ENCODE measurements around the gene CDK15. TPM values are rescaled to one million over a fixed set of nuclear protein-coding genes. Genes with fewer than 3 reads are reported as not detected.
"Not testable (repeated sequence)": the region's sequence is repeated elsewhere in the genome, so short reads cannot be mapped to it uniquely, and the experiment has no call there.

The CDK15 gene
- total and polyA plus RNA-seq, 3 experiments from 2014 or later = not detected

DNA sequence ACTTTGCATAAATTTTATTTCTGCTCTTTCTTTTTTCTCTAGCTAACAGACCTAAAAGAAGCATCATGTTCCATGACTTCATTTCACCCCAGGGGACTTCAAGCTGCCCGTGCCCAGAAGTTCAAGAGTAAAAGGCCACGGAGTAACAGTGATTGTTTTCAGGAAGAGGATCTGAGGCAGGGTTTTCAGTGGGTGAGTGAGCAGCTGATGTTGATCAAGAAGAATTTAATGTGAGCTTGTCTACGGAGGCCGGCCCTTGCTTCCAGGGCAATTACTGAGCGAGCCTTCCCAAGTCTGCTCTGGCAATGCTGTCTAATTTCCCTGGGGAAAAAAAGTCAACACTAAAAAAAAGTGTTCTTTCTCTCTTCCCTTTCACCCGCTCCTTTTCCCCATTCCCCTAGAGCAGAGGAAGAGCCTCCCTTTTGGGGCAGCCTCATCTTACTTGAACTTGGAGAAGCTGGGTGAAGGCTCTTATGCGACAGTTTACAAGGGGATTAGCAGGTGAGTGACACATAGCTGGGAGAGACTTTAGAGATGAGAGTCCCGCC is 1.2 kb downstream of the CDK15 start:
- Histone ChIP-seq H3K27ac (ENCODE audit: low read depth, low read length) (no peak overlapping the region), H3K36me3 (ENCODE audit: insufficient read depth, low read length) (no peaks in the 10 kb centered on the region), H3K4me3 (ENCODE audit: low read length) (no peak overlapping the region), H3K27me3 (ENCODE audit: insufficient read depth, low read length, poor library complexity, severe bottlenecking) (no peaks in the 10 kb centered on the region), H3K4me1 (ENCODE audit: insufficient read depth, low read length) (no peaks in the 10 kb centered on the region), H3K9me3 (ENCODE audit: low read length) (no peaks in the 10 kb centered on the region)
- ChIA-PET POLR2A (no interaction called here), CTCF (no interaction called here)
- Mint-ChIP-seq H3K4me3 (no peak overlapping the region), H3K27ac (peak overlapping the region in 1 of 8 donors; percentile 29), H3K4me1 (no peaks in the 10 kb centered on the region), H3K9me3 (no peaks in the 10 kb centered on the region), H3K36me3 (no peaks in the 10 kb centered on the region), H3K27me3 (peaks cover 10 to 25% of the 10 kb centered on the region in 2 donors)
- DNase-seq = no peak

DNA sequence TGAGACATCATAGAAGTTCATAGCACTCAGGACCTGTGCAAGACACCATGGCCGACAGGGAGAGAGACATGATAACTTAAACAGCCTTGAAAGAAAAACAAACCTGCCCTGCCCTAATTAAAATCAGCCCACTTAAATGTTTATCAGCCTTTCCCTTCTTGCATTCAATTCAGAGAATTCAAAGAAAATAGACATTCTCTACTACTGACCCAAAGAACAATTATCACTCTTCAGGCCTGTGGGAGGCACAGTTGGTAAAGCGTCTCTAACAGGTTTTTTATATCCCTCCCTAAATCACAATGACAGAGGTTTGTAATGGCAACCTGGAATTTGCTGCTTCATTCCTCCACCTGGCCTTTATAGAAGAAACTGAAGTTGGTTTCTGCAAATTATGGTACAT is 1.7 kb downstream of the CDK15 start:
- H3K4me1 Mint-ChIP-seq = no peaks in the 10 kb centered on the region

GRCh38 chr2:201809633-201810032 is 3.3 kb downstream of the CDK15 start:
- Mint-ChIP-seq H3K9me3 (no peaks in the 10 kb centered on the region), H3K4me1 (no peaks in the 10 kb centered on the region), H3K36me3 (no peaks in the 10 kb centered on the region), H3K4me3 (no peak overlapping the region), H3K27me3 (peaks cover 3 to 30% of the 10 kb centered on the region in 2 donors), H3K27ac (no peak overlapping the region)
- Histone ChIP-seq H3K9me3 (ENCODE audit: low read length) (no peaks in the 10 kb centered on the region), H3K27me3 (ENCODE audit: insufficient read depth, low read length, poor library complexity, severe bottlenecking) (no peaks in the 10 kb centered on the region), H3K4me3 (ENCODE audit: low read length) (no peak overlapping the region), H3K27ac (ENCODE audit: low read depth, low read length) (no peak overlapping the region), H3K36me3 (ENCODE audit: insufficient read depth, low read length) (no peaks in the 10 kb centered on the region), H3K4me1 (ENCODE audit: insufficient read depth, low read length) (no peaks in the 10 kb centered on the region)
- CTCF ChIA-PET = no interaction called here
- POLR2A ChIA-PET = no interaction called here
- DNase-seq = no peak

More for the DNA sequence above, 1.7 kb downstream of the CDK15 start:
- Mint-ChIP-seq H3K4me3 (no peak overlapping the region), H3K36me3 (no peaks in the 10 kb centered on the region), H3K27ac (no peak overlapping the region), H3K27me3 (peaks cover 8 to 23% of the 10 kb centered on the region in 2 donors), H3K9me3 (no peaks in the 10 kb centered on the region)
- H3K9me3 ChIP-seq (ENCODE audit: low read length) = no peaks in the 10 kb centered on the region
- H3K36me3 ChIP-seq (ENCODE audit: insufficient read depth, low read length) = no peaks in the 10 kb centered on the region
- no peak overlapping the region for H3K27ac ChIP-seq (ENCODE audit: low read depth, low read length)
- ChIA-PET CTCF (no interaction called here), POLR2A (no interaction called here)
- no peaks in the 10 kb centered on the region for H3K4me1 ChIP-seq (ENCODE audit: insufficient read depth, low read length)
- no peak overlapping the region for H3K4me3 ChIP-seq (ENCODE audit: low read length)
- no peaks in the 10 kb centered on the region for H3K27me3 ChIP-seq (ENCODE audit: insufficient read depth, low read length, poor library complexity, severe bottlenecking)
- no peak for DNase-seq

- DNase-seq, CTCF ChIA-PET, H3K36me3 Mint-ChIP-seq: not testable (repeated sequence)
Measured at GRCh38 chr2:201810604-201811003, 4.3 kb downstream of the CDK15 start.

GRCh38 chr2:201813996-201814760 is 7.8 kb downstream of the CDK15 start:
- H3K27ac ChIP-seq (ENCODE audit: low read depth, low read length) = no peak overlapping the region

More at GRCh38 chr2:201810604-201811003, 4.3 kb downstream of the CDK15 start:
- H3K4me3 Mint-ChIP-seq; H3K4me1 Mint-ChIP-seq; H3K9me3 ChIP-seq (ENCODE audit: low read length); H3K27ac ChIP-seq (ENCODE audit: low read depth, low read length); H3K27ac Mint-ChIP-seq; H3K36me3 ChIP-seq (ENCODE audit: insufficient read depth, low read length); H3K4me1 ChIP-seq (ENCODE audit: insufficient read depth, low read length); H3K27me3 ChIP-seq (ENCODE audit: insufficient read depth, low read length, poor library complexity, severe bottlenecking); H3K9me3 Mint-ChIP-seq; POLR2A ChIA-PET; H3K4me3 ChIP-seq (ENCODE audit: low read length): not testable (repeated sequence)
- peaks cover 3 to 34% of the 10 kb centered on the region in 2 donors for H3K27me3 Mint-ChIP-seq

DNA sequence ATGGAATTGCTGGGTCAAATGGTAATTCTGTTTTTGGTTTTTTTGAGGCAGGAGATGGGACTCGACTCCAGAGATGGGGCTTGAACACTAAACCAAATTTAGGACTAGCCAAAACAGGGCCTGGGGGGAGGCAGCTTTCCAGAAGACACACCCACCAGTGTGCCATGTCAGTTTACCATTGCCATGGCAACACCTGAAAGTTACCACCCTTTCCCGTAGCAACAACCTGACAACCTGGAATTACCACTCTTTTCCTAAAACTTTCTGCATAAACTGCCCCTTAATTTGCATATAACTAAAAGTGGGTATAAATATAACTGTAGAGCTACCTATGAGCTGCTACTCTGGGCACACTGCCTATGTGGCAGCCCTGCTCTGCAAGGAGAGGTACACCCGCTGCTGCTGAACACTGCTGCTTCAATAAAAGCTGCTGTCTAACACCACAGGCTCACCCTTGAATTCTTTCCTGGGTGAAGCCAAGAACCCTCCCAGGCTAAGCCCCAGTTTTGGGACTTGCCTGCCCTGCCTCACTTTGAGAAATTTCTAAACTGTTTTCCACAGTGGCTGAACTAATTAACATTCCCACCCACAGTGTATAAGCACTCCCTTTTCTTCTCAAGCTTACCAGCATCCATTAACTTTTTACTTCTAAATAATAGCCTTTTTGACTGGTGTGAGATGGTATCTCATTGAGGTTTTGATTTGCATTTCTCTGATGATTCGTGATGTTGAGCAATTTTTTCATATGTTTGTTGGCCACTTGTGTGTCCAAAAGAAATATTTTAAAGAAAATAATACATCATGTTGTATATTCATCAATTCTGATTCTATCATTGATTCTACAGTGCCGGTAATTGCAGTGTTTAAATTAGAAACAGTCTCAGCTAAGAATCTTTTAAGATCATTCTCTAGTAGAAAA is 10.6 kb downstream of the CDK15 start:
- Mint-ChIP-seq H3K27me3 (peaks cover 13 to 47% of the 10 kb centered on the region in 2 donors), H3K9me3 (no peaks in the 10 kb centered on the region), H3K4me1 (no peaks in the 10 kb centered on the region), H3K36me3 (no peaks in the 10 kb centered on the region), H3K4me3 (no peak overlapping the region), H3K27ac (no peak overlapping the region)
- no peak for DNase-seq
- Histone ChIP-seq H3K27ac (ENCODE audit: low read depth, low read length) (no peak overlapping the region), H3K27me3 (ENCODE audit: insufficient read depth, low read length, poor library complexity, severe bottlenecking) (no peaks in the 10 kb centered on the region), H3K4me3 (ENCODE audit: low read length) (no peak overlapping the region), H3K4me1 (ENCODE audit: insufficient read depth, low read length) (no peaks in the 10 kb centered on the region), H3K36me3 (ENCODE audit: insufficient read depth, low read length) (no peaks in the 10 kb centered on the region), H3K9me3 (ENCODE audit: low read length) (no peaks in the 10 kb centered on the region)
- CTCF ChIA-PET = no interaction called here
- POLR2A ChIA-PET = no interaction called here

More at GRCh38 chr2:201813996-201814760, 7.8 kb downstream of the CDK15 start:
- ChIA-PET POLR2A (no interaction called here), CTCF (no interaction called here)
- Histone ChIP-seq H3K4me3 (ENCODE audit: low read length) (no peak overlapping the region), H3K4me1 (ENCODE audit: insufficient read depth, low read length) (no peaks in the 10 kb centered on the region), H3K27me3 (ENCODE audit: insufficient read depth, low read length, poor library complexity, severe bottlenecking) (no peaks in the 10 kb centered on the region), H3K9me3 (ENCODE audit: low read length) (no peaks in the 10 kb centered on the region), H3K36me3 (ENCODE audit: insufficient read depth, low read length) (no peaks in the 10 kb centered on the region)
- Mint-ChIP-seq H3K4me1 (no peaks in the 10 kb centered on the region), H3K27me3 (peaks cover 8 to 39% of the 10 kb centered on the region in 2 donors), H3K27ac (peak overlapping the region in 1 of 8 donors; percentile 83), H3K36me3 (no peaks in the 10 kb centered on the region), H3K9me3 (no peaks in the 10 kb centered on the region), H3K4me3 (no peak overlapping the region)
- no peak for DNase-seq

DNA sequence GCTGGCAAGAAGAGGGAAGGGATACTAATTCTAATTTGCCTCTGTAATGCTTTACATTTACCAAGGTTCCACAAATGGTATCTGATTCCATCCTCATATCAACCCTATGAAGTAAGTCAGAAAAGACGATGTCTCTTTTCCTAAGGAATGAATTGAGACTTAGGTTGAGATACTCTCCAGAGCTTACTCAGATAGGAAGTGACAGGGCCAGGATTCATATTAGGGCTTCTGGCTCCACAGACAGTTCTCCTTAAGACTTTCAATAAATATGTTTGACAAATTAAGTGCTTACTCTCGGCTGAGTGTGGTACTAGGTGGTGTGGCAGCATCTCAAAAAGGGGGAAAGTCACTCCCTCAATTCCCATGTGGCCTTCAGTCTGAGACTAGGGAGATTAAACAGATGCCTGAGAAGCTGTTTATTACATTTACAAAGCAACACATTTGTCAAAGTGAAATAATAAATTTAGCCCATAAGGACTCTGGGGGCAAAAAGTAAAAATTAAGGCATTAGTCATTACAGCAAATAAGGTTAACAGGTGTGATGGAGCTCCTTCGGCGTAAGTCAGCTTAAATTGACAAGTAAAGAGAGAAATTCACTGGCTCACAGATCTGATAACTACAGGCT is 14.2 kb downstream of the CDK15 start:
- H3K9me3 ChIP-seq (ENCODE audit: low read length) = no peaks in the 10 kb centered on the region
- H3K4me1 ChIP-seq (ENCODE audit: insufficient read depth, low read length) = no peaks in the 10 kb centered on the region
- ChIA-PET POLR2A (no interaction called here), CTCF (no interaction called here)
- H3K27ac ChIP-seq (ENCODE audit: low read depth, low read length) = no peak overlapping the region
- no peak overlapping the region for H3K4me3 Mint-ChIP-seq
- no peak for DNase-seq
- H3K27me3 ChIP-seq (ENCODE audit: insufficient read depth, low read length, poor library complexity, severe bottlenecking) = no peaks in the 10 kb centered on the region
- no peak overlapping the region for H3K4me3 ChIP-seq (ENCODE audit: low read length)
- peaks cover 0 to 4% (median 0%) of the 10 kb centered on the region in 3 donors for H3K36me3 Mint-ChIP-seq
- no peak overlapping the region for H3K27ac Mint-ChIP-seq
- no peaks in the 10 kb centered on the region for H3K9me3 Mint-ChIP-seq
- peaks cover 16 to 54% of the 10 kb centered on the region in 2 donors for H3K27me3 Mint-ChIP-seq
- H3K36me3 ChIP-seq (ENCODE audit: insufficient read depth, low read length) = no peaks in the 10 kb centered on the region
- H3K4me1 Mint-ChIP-seq = no peaks in the 10 kb centered on the region

- ChIA-PET CTCF (no interaction called here), POLR2A (no interaction called here)
- Mint-ChIP-seq H3K36me3 (peaks cover 0 to 4% (median 0%) of the 10 kb centered on the region in 3 donors), H3K27me3 (peaks cover 18 to 57% of the 10 kb centered on the region in 2 donors), H3K4me1 (no peaks in the 10 kb centered on the region), H3K9me3 (no peaks in the 10 kb centered on the region), H3K27ac (no peak overlapping the region), H3K4me3 (no peak overlapping the region)
- Histone ChIP-seq H3K4me3 (ENCODE audit: low read length) (no peak overlapping the region), H3K36me3 (ENCODE audit: insufficient read depth, low read length) (no peaks in the 10 kb centered on the region), H3K27ac (ENCODE audit: low read depth, low read length) (no peak overlapping the region), H3K9me3 (ENCODE audit: low read length) (no peaks in the 10 kb centered on the region), H3K4me1 (ENCODE audit: insufficient read depth, low read length) (no peaks in the 10 kb centered on the region), H3K27me3 (ENCODE audit: insufficient read depth, low read length, poor library complexity, severe bottlenecking) (no peaks in the 10 kb centered on the region)
- DNase-seq = no peak
Measured at GRCh38 chr2:201821080-201821479, 14.7 kb downstream of the CDK15 start.

All from CD8-positive, alpha-beta memory T cell (primary cell).